GM19438 (cell line): ENCODE results near the gene IRF4.
A peak's percentile ranks its signal among the peaks of the same experiment; 100 is the strongest.

Experiments
- ATAC-seq: cut with Tn5 transposase; IDR thresholded peaks from one replicate; pipeline ENCODE4 v1.9.1; 2021; ENCODE audit warnings: low read depth; ENCODE audit not compliant: unreplicated experiment

The IRF4 gene

DNA sequence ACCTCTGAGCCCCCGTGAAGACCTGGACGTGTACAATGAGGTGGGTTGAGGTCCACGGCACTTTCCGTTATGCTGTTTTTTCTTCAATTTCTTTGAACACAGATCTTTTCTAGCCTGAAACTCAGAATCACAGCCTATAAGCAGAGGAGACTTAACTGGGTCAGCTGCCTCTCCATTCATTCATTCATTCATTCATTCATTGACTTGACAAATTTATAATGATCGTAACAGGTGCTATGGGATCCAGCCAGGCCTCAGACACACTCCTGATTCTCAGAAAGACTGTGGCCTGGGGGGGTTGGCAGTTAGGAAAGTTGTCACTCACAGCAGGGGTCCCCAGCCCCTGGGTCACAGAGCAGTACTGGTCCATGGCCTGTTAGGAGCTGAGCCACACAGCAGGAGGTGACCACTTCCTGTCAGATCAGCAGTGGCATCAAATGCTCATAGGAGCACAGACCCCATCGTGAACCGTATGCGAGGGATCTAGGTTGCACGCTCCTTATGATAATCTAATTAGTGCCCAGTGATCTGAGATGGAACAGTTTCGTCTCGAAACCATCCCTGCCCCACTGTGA, 38.6 kb upstream of the IRF4 start:
- ATAC-seq: no peak

DNA sequence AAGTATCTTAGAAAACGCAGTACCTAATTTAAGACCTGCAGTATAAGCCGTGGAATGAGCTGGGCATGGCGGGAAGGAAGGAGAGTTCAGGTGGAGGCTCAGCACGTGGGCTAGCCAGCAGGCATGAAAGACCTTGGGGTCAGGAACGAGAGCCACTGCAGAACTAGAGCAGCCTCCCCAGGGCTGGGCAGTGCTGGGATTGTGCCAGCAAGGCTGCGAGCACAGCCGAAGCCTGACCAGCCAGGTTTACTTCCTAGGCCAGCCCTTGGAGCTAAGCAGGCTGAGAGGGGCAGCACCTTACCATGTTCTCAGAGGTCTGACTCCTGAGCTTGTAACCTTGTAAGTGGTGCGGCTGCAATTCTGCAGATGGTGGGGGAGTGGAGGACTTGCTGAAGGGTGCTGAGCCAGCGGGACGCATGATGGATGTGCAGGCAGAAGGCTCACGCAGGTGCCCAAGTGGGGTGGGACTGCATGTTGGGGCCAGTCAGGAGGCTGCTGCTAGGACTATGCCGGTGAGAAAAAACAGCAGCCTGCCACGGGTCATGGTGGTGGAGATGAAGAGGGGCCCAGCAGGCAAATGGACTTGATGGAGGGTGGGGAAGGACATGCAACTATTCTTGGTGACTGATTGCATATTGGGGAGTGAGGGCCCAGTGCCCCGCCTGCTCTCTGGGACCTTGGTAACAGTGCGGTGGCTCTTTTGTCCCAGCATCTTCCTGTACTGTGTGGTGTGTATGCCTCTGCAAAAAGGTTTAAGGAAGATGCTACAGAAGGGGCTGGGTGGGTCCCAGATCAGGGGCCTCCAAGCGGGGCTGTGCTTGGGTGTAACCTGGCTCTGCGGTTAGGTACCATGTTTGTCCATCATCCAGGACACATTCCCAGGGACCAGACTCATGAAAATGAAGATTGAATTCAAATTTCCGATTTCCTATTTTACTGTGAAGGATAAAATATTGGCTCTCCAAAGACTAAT, 37.6 kb upstream of the IRF4 start:
- ATAC-seq: no peak

DNA sequence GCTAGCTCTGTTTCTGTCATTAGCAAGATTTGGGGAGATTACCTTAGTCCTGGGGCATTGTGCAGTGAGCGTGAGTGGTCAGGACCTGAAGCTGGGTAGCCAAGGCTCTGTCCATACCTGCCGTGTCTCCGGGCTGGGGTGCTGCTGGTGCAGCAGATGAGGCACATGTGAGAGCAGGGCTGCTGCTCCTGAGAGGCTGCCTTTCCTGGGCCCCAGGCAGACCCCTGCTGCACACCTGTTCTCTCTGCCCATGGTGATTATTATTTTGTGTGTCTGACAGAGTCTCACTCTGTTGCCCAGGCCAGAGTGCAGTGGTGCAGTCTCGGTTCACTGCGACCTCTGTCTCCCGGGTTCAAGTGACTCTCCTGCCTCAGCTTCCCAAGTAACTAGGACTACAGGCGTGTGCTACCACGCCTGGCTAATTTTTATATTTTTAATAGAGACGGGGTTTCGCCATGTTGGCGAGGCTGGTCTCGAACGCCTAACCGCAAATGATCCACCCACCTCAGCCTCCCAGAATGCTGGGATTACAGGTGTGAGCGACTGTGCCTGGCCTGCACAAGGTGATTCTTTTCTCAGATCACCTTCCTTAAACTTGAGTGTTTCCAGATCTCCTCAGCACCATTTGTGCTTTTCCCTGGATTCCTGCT, 36.8 kb upstream of the IRF4 start:
- ATAC-seq: no peak

DNA sequence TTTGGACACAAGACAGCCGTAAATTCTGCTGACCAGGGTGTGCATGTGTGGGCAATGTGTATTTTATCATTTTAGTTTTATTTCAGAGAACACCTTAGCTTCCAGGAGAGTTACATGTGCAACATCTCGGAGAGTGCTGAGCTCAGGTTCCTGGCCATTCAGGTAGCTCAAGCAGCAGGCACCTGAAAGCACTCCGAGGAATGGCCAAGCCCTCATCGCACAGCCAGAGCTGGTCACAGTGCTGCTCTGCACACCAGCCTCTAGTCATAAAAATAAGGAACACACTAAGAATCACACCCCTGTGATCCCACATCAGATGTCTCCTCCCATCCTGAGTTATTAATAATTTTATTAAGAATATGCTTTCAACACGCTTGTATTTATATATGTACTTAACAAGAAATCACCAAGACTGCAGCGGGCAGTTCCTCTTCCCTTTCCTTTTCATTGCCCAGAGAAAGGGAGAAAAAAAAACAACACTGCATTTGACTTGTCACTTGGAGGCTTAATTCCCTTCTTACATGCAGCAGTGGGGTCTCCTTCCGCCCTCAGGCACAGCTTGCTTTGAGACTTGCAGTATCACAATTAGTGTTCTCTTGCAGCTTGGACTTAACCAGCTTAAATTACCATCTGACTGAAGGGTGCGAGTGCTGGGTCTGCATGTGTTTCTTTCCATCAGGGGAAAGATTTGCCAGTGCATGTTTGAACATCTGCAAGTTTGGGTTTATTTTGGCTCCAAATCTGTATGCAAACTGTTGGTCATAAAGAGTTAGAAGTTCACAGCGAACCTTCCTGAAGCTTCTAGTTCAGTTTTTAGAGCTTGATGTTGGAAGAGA, 36.0 kb upstream of the IRF4 start:
- ATAC-seq: no peak

DNA sequence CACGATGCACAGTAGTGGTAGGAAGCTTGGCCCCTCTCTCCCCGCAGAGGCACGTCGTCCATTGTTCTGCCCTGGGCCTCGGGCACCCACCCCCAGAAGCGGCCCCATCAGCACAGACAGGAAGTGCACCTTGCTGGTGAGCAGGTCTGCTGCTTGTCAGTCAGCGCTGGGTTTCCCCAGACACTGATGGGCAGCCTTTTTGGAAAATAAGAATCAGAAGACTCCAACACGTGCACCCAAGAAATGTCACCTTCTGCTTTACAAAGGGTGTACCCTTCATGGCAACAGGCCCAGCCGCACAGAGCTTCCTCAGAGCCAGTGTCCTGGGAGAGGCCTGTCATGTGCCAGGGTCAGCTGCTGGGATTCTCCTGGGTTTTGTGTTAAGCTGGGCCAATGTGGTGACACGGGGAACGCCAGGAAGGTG, 34.7 kb upstream of the IRF4 start:
- ATAC-seq: peak; percentile 49

GRCh38 chr6:357261-357790, 34.2 kb upstream of the IRF4 start:
- no peak for ATAC-seq

GRCh38 chr6:357791-358341, 33.7 kb upstream of the IRF4 start:
- no peak for ATAC-seq

DNA sequence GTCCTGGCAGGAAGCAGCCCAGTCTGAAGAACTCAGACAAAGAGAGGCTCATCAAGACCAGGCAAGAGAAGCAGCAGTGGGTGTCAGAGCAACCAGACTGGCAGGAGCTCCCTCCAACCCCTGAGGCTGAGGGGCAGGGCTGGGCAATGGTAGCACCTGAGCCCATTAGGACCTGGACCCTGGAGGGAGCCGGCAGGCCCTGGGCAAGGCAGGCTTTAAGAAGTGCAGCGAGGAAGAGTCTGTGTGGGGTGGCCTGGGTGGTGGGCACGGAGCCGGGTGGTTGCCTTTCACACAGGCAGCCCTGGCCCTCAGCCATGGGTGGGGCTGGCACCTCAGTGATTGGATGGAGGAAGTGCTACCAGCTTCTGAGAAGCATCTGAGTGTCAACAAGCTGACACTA, 33.1 kb upstream of the IRF4 start:
- ATAC-seq: no peak

GRCh38 chr6:358847-359246, 32.7 kb upstream of the IRF4 start:
- no peak for ATAC-seq

DNA sequence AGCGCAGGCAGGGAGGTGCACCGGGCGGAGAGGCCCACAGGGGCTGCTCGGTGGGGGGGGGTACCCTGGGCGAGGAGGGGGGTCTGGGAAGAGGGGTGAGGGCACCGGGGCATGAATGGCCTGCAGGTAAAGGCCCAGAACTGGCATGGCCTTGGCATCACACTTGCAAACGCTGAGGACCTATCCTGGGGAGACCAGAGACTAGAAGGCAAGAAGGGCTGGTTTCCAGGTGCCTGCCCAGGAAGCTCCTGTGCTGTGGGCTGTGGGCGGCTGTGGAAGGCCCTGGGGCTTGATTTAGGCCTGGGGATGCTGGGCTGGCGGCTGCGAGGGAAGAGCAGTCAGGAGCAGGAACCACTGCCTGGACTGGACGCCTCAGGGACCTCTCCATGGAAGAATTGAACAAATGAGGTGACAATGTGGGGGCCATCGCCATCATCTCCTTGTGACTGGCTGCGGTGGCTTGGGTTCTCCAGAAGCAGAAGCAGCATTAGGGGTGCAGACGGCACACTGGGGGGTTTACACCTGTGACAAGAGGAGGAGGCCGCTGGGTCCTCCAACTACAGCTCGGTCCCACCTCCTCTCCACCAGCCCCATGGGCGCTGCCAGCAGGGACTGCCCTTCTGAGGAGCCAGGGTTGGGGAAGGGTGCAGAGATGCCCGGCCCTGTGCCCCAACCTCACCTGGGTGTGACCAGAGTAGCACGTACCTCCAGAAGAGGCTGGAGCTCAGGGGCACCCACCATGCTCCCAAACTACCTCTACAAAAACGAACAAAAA, 32.1 kb upstream of the IRF4 start:
- ATAC-seq: no peak

DNA sequence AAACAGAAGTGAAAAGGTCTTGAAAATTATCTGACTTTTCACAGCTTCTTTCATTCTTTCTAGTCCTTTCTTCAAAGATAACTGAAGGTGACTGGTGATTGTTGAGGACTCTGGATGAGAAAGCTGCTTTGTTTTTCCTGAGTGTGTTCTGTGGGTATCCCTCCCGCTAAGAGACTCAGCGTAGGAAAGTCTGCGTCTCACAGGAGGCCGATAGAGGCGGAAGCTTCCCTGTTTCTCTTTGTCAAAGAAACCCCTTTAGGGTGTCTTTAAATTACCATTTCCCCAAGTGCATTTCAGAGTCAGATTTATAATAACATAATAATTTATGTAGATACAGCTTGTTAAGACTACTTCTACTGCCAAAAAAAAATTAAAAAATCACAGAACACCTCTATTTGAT, 31.2 kb upstream of the IRF4 start:
- no peak for ATAC-seq

GRCh38 chr6:360764-361373, 30.7 kb upstream of the IRF4 start:
- no peak for ATAC-seq

GRCh38 chr6:361411-362132, 30.0 kb upstream of the IRF4 start:
- ATAC-seq: no peak

DNA sequence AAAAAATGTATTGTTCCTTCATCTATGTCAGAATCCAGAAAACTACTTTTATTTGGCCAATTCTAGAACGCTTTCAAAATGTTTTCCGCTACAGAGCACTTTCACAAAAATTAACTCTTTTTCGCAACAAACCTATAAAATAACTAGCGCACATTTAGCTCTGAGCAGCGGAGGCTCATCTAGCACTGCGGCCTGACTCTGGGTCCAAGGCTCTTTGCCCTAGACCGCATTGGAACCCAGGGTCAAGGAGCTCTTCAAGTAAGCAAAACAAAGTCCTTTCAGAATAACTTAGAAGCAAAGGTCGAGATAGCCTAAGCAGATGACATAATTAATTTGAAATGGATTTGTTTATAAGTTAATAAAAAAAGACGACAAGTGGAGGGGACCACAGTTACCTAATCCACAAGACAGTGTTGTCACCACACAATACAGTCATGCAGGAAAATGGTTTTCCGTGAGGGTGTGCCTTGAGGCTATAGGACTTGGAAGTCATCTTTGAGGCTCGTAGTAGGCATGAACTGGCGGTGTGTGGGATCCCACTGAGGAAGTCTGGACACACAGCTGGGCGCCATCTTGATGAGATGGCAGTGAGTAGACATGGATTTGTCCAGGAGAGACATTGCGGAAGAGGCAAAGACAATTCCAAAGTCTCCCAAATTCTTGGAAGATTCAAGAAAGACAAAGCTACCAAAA, 29.2 kb upstream of the IRF4 start:
- ATAC-seq: no peak

DNA sequence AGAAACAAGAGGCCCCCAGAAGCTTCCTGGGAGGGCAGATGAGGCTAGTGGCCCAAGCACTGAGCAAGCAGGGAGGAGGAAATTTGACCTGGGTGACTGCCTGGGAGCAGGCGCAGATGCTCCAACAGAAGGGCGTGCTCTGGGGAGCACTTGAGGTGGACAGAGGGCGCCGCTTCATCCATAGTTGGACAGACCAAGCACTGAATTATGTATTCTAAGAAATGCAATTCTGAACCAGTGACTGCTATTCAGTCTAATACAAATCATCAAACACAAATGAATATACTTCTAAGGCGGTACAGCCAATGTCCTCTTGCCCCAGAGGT, 28.7 kb upstream of the IRF4 start:
- no peak for ATAC-seq

DNA sequence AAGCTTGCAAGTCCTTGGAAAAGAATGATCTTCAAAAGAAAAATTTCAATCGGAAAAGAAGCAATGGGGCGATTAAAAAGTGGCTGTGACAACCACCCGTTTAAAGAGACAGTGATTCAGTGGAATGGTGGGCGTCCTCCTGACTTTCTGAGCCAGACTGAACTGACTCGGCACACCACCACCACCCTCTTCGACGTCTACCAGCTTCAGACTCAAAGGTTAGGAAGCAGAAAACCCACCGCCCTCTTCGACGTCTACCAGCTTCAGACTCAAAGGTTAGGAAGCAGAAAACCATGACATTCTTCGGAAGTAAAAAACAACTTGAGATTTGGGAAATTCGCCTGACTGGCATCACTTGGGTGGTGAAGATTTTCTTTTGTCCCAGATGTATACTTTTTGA, 28.3 kb upstream of the IRF4 start:
- no peak for ATAC-seq

DNA sequence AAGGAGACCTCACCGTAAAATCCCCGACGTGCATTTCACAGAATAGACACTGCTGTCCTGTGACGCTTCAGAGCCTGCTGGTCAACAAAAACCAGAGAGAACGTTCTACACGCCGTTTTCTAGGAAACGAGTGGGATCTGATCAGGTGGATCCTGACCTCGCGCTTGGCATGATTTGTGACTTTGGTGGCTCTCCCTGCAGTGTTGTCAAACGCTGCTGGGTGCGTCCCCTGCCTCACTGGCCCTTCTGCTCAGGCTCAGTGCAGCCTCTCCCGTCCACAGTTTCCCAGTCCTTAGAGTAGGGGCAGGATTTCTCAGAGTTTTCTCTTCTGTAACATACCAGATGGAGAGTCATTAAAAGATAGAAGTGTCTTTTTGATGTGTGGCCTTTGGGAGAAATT, 27.6 kb upstream of the IRF4 start:
- no peak for ATAC-seq
